HCT116 (cell line): ENCODE results near the gene ZYX. TPM values are rescaled to one million over a fixed set of nuclear protein-coding genes. Genes with fewer than 3 reads are reported as not detected.

ENCODE experiments used
- ATAC-seq: fragments of 200-7000 bp; cut with Tn5 transposase; 2 replicates; pipeline ENCODE4 v1.9.1; 2020; ENCODE audit warnings: mild to moderate bottlenecking, moderate library complexity
- BruUV-seq: library from RNA; stranded (reverse); fragments of 400-500 nt; replicated peaks from 2 replicates; lab custom pipeline; 2021; lab: Mats Ljungman, UMichigan
- CTCF ChIA-PET: fragments of 300-600 bp; sonication (Branson Sonifier 250); formaldehyde crosslinking; loops from one replicate; lab custom pipeline; 2021; ENCODE audit warnings: antibody characterized with exemption; lab: Charles Lee
- POLR2A ChIA-PET: fragments of 300-600, 350-600 bp; sonication (Branson Sonifier 250); formaldehyde crosslinking; loops from one replicate; lab custom pipeline; 2021; ENCODE audit warnings: antibody characterized with exemption; lab: Charles Lee
- RAD21 ChIA-PET, 2 experiments: fragments of 300-600 bp; sonication (Branson Sonifier 250); formaldehyde crosslinking; loops; one replicate each; lab custom pipeline; 2023; ENCODE audit warnings: low total read pairs in 2 of 2; ENCODE audit not compliant: uncharacterized antibody in 2 of 2, unreplicated experiment in 2 of 2, low non-redundant PET in 1 of 2; lab: Charles Lee
- DNase-seq: peaks from one replicate; pipeline ENCODE4 v3.0.0-alpha.2; 2010; ENCODE audit warnings: low read depth, low spot score
- H2AFZ ChIP-seq: fragments of 200-600 bp; shearing (Covaris generic), sonication (generic); 2 replicates; pipeline ENCODE4 v1.6.1; 2017; ENCODE audit warnings: low read depth, mixed run types, mixed read lengths, antibody characterized with exemption, low read length; ENCODE audit not compliant: poor library complexity, severe bottlenecking
- H3K27ac ChIP-seq: 2 replicates; pipeline ENCODE4 v1.5.1; 2012; ENCODE audit warnings: low read depth, low read length
- H3K27me3 ChIP-seq: fragments of 200-600 bp; sonication (generic); 2 replicates; pipeline ENCODE4 v1.6.1; 2016; ENCODE audit warnings: mixed run types, low read length, mixed read lengths; ENCODE audit not compliant: insufficient read depth
- H3K36me3 ChIP-seq, 2 experiments: fragments of 200-500 bp in 1 of 2; fragments of 200-600 bp in 1 of 2; sonication (Bioruptor generic) in 1 of 2; sonication (generic) in 1 of 2; 2 replicates each; pipeline versions ENCODE4 v1.5.1 to v1.6.1; 2014 to 2016; ENCODE audit warnings: low read length in 2 of 2, inconsistent platforms in 1 of 2, mixed read lengths in 1 of 2, mixed run types in 1 of 2; ENCODE audit not compliant: insufficient read depth in 2 of 2, control insufficient read depth in 1 of 2
- H3K4me1 ChIP-seq, 2 experiments: fragments of 200-600 bp in 1 of 2; sonication (generic) in 1 of 2; 2 replicates each; pipeline versions ENCODE4 v1.5.1 to v1.6.1; 2012 to 2017; ENCODE audit warnings: low read length in 2 of 2, inconsistent platforms in 1 of 2, mild to moderate bottlenecking in 1 of 2, mixed read lengths in 1 of 2, mixed run types in 1 of 2, moderate library complexity in 1 of 2; ENCODE audit not compliant: insufficient read depth in 2 of 2, control insufficient read depth in 1 of 2
- H3K4me2 ChIP-seq: fragments of 200-600 bp; sonication (generic); 2 replicates; pipeline ENCODE4 v1.6.1; 2017; ENCODE audit warnings: mixed run types, low read length, mixed read lengths
- H3K4me3 ChIP-seq, 2 experiments: fragments of 200-600 bp in 1 of 2; sonication (generic) in 1 of 2; replicated peaks in 1 of 2; 2 replicates each; pipeline ENCODE4 v1.5.1; 2011 to 2016; ENCODE audit warnings: low read length in 2 of 2, control low read depth in 1 of 2, low read depth in 1 of 2, mild to moderate bottlenecking in 1 of 2, mixed read lengths in 1 of 2, mixed run types in 1 of 2
- H3K79me2 ChIP-seq: fragments of 200-600 bp; sonication (generic); 2 replicates; pipeline ENCODE4 v1.6.1; 2017; ENCODE audit warnings: mild to moderate bottlenecking, mixed run types, low read length, moderate library complexity, mixed read lengths; ENCODE audit not compliant: insufficient read depth
- H3K9ac ChIP-seq: fragments of 200-600 bp; sonication (generic); 2 replicates; pipeline ENCODE4 v1.6.1; 2016; ENCODE audit warnings: low read length, mixed read lengths
- H3K9me2 ChIP-seq: fragments of 200-600 bp; sonication (generic), shearing (Covaris generic); 2 replicates; pipeline ENCODE4 v1.6.1; 2017; ENCODE audit warnings: mixed run types, mild to moderate bottlenecking, moderate library complexity; ENCODE audit not compliant: insufficient read depth
- H3K9me3 ChIP-seq, 2 experiments: fragments of 200-500 bp in 1 of 2; fragments of 200-600 bp in 1 of 2; sonication (Bioruptor generic) in 1 of 2; sonication (generic) in 1 of 2; 2 replicates each; pipeline ENCODE4 v1.6.1; 2014 to 2017; ENCODE audit warnings: low read length in 2 of 2, mixed read lengths in 2 of 2, inconsistent platforms in 1 of 2, low read depth in 1 of 2, mild to moderate bottlenecking in 1 of 2, mixed run types in 1 of 2, moderate library complexity in 1 of 2; ENCODE audit not compliant: control insufficient read depth in 1 of 2, insufficient read depth in 1 of 2
- H4K20me1 ChIP-seq: fragments of 200-600 bp; sonication (generic), shearing (Covaris generic); 2 replicates; pipeline ENCODE4 v1.6.1; 2017; ENCODE audit warnings: mixed run types, mild to moderate bottlenecking, moderate library complexity; ENCODE audit not compliant: insufficient read depth
- CBX3 ChIP-seq: IDR thresholded peaks from 2 replicates; pipeline ENCODE4 v1.6.1; 2012; ENCODE audit warnings: low read depth
- CEBPB ChIP-seq: IDR thresholded peaks from 2 replicates; pipeline ENCODE4 v1.6.1; 2012; ENCODE audit warnings: low read depth
- EGR1 ChIP-seq: IDR thresholded peaks from 2 replicates; pipeline ENCODE4 v1.6.1; 2012; ENCODE audit warnings: low read depth
- ELF1 ChIP-seq: IDR thresholded peaks from 2 replicates; pipeline ENCODE4 v1.6.1; 2012; ENCODE audit warnings: low read depth, borderline replicate concordance
- FOSL1 ChIP-seq: IDR thresholded peaks from 2 replicates; pipeline ENCODE4 v1.6.1; 2012; ENCODE audit warnings: low read depth
- JUND ChIP-seq: IDR thresholded peaks from 2 replicates; pipeline ENCODE4 v1.6.1; 2012
- POLR2A ChIP-seq: IDR thresholded peaks from 2 replicates; pipeline ENCODE4 v1.7.0; 2011; ENCODE audit warnings: borderline replicate concordance; ENCODE audit not compliant: insufficient read depth, insufficient read length; ENCODE audit errors: extremely low read depth
- SP1 ChIP-seq: IDR thresholded peaks from 2 replicates; pipeline ENCODE4 v1.6.1; 2012; ENCODE audit warnings: low read depth
- TCF7L2 ChIP-seq: IDR thresholded peaks from 2 replicates; pipeline ENCODE4 v1.7.0; 2011; ENCODE audit warnings: borderline replicate concordance, inconsistent platforms; ENCODE audit not compliant: insufficient read depth, insufficient read length; ENCODE audit errors: extremely low read depth
- YY1 ChIP-seq: IDR thresholded peaks from 2 replicates; pipeline ENCODE4 v1.6.1; 2011; ENCODE audit warnings: low read length, low read depth, moderate library complexity, mild to moderate bottlenecking; ENCODE audit not compliant: insufficient replicate concordance; ENCODE audit errors: extremely low read depth
- ZNF274 ChIP-seq: fragments of 200-500 bp; sonication (Bioruptor generic); IDR thresholded peaks from 2 replicates; pipeline ENCODE4 v1.6.1; 2014; ENCODE audit warnings: mild to moderate bottlenecking, low read depth, low read length, inconsistent platforms
- intact Hi-C: fragments of 100-400 bp; cut with micrococcal nuclease; formaldehyde crosslinking; loops from 2 replicates; pipeline ENCODE4 v1.10.0; 2022
- total RNA-seq: library from RNA; stranded (reverse); gene quantifications from one replicate; pipeline ENCODE4 v1.2.1, GENCODE V29; 2021; ENCODE audit not compliant: unreplicated experiment
- TF ChIP-seq, protein P1 (sequence below), 3 experiments: fragments of 200-600 bp in 1 of 3; sonication (generic) in 1 of 3; IDR thresholded peaks in 2 of 3; conservative IDR thresholded peaks in 1 of 3; 2 replicates each; pipeline ENCODE4 v1.5.1; 2012 to 2017; ENCODE audit warnings: low read depth in 2 of 3, low read length in 2 of 3, antibody characterized with exemption in 1 of 3, borderline replicate concordance in 1 of 3, control low read depth in 1 of 3, mild to moderate bottlenecking in 1 of 3, mixed read lengths in 1 of 3, mixed run types in 1 of 3, moderate library complexity in 1 of 3; ENCODE audit not compliant: insufficient read depth in 1 of 3
- TF ChIP-seq, protein P2 (sequence below): IDR thresholded peaks from 2 replicates; pipeline ENCODE4 v1.6.1; 2012
- TF ChIP-seq, protein P3 (sequence below): IDR thresholded peaks from 2 replicates; pipeline ENCODE4 v1.6.1; 2012; ENCODE audit warnings: low read depth
- TF ChIP-seq, protein P4 (sequence below): IDR thresholded peaks from 2 replicates; pipeline ENCODE4 v1.6.1; 2011; ENCODE audit warnings: mild to moderate bottlenecking, low read length, moderate library complexity; ENCODE audit not compliant: insufficient replicate concordance; ENCODE audit errors: extremely low read depth

ZYX gene
- total RNA-seq, 1 experiment from 2014 or later: 144 TPM

DNA sequence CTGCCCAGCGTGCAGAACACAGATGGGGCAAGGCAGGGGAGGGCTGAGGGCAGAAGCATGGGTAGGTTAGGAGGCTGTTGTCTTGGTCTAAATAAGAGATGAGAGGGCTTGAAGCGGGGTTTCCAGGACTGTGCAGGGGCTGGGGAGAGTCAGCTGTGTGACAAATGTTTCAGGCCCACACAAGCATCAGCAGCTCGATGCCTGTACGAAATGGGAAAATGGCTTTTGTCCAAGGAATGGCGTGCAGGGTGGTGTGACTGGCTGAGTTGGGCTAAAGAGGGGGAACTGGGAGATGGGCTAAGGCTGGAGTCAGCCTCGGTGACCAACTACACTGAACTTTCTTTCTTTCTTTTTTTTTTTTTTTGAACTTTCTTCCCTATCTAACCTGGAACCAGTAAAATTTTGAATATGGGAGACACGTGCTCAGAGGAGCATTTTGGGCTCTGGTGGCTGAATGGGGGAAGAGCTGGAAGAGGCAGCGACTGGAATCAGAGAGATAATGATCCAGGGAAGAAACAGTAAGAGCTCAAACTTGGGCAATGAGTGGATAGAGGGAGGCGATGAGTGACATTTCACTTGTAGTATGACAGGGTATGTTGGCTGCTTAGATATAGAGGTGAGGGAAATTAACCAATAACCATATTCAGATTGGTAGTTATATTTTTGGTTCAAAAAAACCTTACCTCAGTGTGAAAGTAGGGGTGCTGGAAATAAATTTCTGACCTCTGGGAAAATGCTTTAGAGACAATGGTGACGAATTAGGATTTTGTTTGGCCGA, 37.7 kb downstream of the ZYX start:
- CTCF ChIA-PET: interaction anchor here (0.6 kb wide), 1 partner anchor 96 kb away, joined by 4 read pairs; no protein-coding TSS in a partner anchor

More for the DNA sequence above, 37.7 kb downstream of the ZYX start:
- RAD21 ChIA-PET: no interaction called here
- H3K4me3 ChIP-seq: no peak overlapping the region
- no peaks in the 10 kb centered on the region for H3K27me3 ChIP-seq
- no TSS peak for BruUV-seq
- no peak overlapping the region for H3K4me2 ChIP-seq
- H2AFZ ChIP-seq: no peak overlapping the region
- H3K9me2 ChIP-seq: no peaks in the 10 kb centered on the region
- POLR2A ChIA-PET: no interaction called here
- intact Hi-C loops: no loop called here
- DNase-seq (no peak), ATAC-seq (no peak)
- H3K9me3 ChIP-seq: no peaks in the 10 kb centered on the region
- no peaks in the 10 kb centered on the region for H3K4me1 ChIP-seq
- H3K79me2 ChIP-seq: no peaks in the 10 kb centered on the region
- H3K9ac ChIP-seq: no peak overlapping the region
- TF ChIP-seq JUND: no peak
- TF ChIP-seq TCF7L2: no peak
- no peak for TF ChIP-seq CEBPB
- TF ChIP-seq, protein P1, sequence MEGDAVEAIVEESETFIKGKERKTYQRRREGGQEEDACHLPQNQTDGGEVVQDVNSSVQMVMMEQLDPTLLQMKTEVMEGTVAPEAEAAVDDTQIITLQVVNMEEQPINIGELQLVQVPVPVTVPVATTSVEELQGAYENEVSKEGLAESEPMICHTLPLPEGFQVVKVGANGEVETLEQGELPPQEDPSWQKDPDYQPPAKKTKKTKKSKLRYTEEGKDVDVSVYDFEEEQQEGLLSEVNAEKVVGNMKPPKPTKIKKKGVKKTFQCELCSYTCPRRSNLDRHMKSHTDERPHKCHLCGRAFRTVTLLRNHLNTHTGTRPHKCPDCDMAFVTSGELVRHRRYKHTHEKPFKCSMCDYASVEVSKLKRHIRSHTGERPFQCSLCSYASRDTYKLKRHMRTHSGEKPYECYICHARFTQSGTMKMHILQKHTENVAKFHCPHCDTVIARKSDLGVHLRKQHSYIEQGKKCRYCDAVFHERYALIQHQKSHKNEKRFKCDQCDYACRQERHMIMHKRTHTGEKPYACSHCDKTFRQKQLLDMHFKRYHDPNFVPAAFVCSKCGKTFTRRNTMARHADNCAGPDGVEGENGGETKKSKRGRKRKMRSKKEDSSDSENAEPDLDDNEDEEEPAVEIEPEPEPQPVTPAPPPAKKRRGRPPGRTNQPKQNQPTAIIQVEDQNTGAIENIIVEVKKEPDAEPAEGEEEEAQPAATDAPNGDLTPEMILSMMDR (IDR thresholded peaks at IDR 0.05 in 2 of 3, conservative IDR thresholded peaks at IDR 0.05 in 1 of 3; ENCODE audit: borderline replicate concordance in 1 of 3, insufficient read depth in 1 of 3, low read depth in 2 of 3, low read length in 2 of 3): no peak
- TF ChIP-seq FOSL1: no peak
- TF ChIP-seq EGR1: no peak
- TF ChIP-seq POLR2A: no peak
- no peak for TF ChIP-seq SP1
- TF ChIP-seq, protein P2, sequence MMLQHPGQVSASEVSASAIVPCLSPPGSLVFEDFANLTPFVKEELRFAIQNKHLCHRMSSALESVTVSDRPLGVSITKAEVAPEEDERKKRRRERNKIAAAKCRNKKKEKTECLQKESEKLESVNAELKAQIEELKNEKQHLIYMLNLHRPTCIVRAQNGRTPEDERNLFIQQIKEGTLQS: no peak
- TF ChIP-seq YY1: no peak
- no peak for TF ChIP-seq ELF1
- TF ChIP-seq, protein P3, sequence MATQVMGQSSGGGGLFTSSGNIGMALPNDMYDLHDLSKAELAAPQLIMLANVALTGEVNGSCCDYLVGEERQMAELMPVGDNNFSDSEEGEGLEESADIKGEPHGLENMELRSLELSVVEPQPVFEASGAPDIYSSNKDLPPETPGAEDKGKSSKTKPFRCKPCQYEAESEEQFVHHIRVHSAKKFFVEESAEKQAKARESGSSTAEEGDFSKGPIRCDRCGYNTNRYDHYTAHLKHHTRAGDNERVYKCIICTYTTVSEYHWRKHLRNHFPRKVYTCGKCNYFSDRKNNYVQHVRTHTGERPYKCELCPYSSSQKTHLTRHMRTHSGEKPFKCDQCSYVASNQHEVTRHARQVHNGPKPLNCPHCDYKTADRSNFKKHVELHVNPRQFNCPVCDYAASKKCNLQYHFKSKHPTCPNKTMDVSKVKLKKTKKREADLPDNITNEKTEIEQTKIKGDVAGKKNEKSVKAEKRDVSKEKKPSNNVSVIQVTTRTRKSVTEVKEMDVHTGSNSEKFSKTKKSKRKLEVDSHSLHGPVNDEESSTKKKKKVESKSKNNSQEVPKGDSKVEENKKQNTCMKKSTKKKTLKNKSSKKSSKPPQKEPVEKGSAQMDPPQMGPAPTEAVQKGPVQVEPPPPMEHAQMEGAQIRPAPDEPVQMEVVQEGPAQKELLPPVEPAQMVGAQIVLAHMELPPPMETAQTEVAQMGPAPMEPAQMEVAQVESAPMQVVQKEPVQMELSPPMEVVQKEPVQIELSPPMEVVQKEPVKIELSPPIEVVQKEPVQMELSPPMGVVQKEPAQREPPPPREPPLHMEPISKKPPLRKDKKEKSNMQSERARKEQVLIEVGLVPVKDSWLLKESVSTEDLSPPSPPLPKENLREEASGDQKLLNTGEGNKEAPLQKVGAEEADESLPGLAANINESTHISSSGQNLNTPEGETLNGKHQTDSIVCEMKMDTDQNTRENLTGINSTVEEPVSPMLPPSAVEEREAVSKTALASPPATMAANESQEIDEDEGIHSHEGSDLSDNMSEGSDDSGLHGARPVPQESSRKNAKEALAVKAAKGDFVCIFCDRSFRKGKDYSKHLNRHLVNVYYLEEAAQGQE: no peak
- no peak for TF ChIP-seq ZNF274
- TF ChIP-seq CBX3: no peak
- TF ChIP-seq, protein P4, sequence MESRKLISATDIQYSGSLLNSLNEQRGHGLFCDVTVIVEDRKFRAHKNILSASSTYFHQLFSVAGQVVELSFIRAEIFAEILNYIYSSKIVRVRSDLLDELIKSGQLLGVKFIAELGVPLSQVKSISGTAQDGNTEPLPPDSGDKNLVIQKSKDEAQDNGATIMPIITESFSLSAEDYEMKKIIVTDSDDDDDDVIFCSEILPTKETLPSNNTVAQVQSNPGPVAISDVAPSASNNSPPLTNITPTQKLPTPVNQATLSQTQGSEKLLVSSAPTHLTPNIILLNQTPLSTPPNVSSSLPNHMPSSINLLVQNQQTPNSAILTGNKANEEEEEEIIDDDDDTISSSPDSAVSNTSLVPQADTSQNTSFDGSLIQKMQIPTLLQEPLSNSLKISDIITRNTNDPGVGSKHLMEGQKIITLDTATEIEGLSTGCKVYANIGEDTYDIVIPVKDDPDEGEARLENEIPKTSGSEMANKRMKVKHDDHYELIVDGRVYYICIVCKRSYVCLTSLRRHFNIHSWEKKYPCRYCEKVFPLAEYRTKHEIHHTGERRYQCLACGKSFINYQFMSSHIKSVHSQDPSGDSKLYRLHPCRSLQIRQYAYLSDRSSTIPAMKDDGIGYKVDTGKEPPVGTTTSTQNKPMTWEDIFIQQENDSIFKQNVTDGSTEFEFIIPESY: no peak
- no peaks in the 10 kb centered on the region for H3K36me3 ChIP-seq
- no peaks in the 10 kb centered on the region for H4K20me1 ChIP-seq
- no peak overlapping the region for H3K27ac ChIP-seq
